NOMO-1 (cell line): ENCODE data around the gene TRAP1.
"Not testable (repeated sequence)": the region's sequence is repeated elsewhere in the genome, so short reads cannot be mapped to it uniquely, and the experiment has no call there.

ENCODE experiments used
- DNase-seq, 2 experiments: peaks; one replicate each; lab custom pipeline; 2025; ENCODE audit not compliant: unreplicated experiment in 2 of 2; lab: John Stamatoyannopoulos, UW

Gene TRAP1

DNA sequence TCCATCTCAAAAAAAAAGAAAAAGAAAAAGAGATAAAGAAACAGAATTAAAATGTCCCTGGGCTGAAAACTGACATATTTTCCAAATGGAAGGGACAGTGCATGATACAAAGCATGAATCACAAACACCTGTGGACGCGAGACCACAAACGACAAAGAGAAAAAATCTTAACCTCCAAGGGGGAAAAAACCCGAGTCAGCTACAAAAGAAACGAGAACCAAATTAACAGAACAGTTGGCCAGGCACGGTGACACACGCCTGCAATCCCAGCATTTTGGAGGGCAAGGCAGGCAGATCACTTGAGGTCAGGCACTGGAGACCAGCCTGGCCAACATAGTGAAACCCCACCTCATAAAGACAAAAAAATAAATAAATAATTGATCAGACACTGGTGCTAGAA, 1.9 kb downstream of the TRAP1 start:
- DNase-seq: no peak

DNA sequence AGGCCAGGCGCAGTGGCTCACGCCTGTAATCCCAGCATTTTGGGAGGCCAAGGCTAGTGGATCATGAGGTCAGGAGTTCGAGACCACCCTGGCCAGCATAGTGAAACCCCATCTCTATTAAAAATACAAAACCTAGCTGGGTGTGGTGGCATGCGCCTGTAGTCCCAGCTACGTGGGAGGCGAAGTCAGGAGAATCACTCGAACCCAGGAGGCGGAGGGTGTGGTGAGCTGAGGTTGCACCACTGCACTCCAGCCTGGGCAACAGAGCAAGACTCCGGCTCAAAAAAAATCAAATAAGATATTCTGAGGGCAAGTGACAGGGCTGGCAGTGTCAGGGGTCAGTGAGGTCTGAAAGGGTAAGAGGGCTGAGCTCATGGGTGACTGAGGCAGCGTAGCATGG, 2.9 kb downstream of the TRAP1 start:
- DNase-seq: not testable (repeated sequence)

DNA sequence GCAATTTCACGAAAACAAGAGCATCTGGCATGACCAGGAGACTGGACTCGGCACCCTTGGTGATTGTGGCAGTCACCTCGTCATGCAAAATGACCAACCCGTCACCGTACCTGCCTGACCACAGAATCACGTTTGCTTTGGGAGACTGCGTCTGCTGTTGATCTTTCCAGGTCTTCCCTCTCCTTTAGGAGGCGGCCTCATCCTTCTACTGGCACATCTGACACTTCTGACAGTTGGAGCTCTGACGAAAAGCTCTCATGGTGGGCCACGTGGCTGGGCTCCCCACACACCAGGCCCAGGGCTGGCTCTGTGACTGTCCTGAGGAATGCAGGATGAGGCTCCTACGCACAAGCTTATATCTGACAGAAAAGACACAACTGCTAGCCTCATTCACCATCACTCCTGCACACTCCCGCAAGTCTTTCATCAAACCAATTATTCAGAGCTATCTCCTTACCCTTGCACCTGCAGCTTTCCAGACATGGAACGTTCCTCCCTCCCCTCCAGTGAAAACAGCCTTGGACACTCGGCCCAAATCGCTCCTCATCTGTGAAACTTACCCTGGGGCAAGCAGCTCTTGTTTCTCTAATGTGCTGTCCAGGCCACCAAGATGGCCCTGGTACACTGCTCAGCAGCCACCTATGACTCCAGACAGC, 3.6 kb downstream of the TRAP1 start:
- no peak for DNase-seq

DNA sequence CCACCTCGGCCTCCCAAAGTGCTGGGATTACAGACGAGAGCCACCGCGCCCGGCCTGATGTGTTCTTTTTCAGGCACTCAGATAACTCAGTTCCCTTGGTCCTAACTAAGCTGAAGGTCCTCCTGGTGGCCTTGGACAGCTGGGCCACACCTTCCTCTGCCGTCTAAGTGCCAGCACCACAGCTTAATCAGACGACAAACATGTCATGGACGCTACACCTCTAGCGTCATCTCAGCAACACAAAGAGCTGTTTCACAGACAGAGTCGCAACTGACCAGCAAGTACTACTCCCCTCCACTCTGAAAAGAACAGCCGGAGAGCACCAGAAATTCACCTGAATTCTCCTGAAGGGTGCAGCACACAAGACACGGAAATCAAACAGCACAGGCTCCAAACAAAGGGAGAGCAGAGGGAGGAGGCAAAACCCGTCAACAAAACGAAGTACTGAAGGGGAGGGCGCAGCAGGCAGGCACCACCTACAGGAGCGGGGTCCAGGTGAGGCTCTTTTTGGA, 4.4 kb downstream of the TRAP1 start:
- no peak for DNase-seq

DNA sequence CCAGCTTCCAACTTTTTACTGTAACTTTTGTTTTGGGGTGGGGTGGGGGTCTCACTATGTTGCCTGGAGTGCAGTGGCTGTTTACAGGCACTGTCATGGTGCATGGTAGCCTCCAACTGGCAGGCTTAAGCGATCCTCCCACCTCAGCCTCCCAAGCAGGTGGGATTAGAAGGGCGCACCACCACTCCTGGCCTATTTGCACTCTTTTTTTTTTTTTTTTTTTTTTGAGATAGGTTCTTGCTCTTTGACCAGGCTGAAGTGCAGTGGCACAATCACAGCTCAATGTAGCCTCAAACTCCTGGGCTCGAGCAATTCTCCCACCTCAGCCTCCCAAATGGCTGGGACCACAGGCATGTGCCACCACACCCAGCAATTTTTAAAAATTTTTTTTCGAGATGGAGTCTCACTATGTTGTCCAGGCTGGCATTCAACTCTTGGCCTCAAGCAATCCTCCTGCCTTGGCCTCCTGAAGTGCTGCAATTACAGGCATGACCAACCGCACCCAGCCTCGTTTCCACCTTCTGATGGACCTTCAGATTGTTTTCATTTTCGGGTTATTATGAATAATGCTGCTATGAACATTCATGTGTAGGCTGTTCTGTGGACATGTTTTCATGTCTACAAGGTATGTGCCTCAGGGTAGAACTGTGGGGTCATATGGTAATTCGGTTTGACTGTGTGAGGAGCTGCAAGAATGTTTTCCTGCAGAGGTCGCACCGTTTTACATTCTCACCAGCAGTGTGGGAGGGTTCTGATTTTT, 10.9 kb downstream of the TRAP1 start:
- DNase-seq: no peak

DNA sequence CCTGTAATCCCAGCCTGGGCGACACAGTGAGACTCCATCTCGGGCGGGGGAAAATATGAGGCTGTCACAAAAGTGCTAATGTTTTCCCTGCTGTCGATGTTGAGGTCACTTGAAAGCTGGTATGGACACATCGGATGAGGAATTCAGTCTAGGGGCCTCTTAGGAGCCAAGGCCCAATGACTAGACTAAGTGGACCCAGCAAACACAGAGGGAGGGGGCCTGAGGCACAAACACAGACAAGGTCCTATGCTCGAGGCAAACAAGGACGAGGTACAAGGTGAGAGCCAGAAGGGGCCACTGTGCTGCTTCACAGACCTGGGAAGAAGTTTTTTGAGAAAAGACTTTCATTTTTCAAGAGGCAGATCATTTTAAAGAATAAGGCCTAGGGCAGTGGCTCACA, 15.2 kb downstream of the TRAP1 start:
- no peak for DNase-seq

DNA sequence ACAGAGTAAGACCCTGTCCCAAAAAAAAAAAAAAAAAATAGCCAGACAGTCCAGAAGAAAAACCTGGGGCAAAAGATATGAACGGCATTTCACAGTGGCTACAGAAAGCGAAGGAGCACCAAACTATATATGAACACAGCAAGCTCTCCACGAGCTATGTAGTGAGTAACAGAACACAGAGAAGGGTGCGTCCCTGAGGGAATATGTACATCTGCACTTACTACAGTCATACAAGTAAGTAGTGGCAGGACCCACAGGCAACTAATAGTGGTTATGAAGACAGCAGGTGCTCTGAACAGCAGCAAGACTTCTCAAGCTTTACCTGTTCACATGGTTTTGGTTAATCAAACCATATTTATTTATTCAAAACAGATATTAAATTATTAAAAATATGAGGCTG, 15.8 kb downstream of the TRAP1 start:
- DNase-seq: no peak

DNA sequence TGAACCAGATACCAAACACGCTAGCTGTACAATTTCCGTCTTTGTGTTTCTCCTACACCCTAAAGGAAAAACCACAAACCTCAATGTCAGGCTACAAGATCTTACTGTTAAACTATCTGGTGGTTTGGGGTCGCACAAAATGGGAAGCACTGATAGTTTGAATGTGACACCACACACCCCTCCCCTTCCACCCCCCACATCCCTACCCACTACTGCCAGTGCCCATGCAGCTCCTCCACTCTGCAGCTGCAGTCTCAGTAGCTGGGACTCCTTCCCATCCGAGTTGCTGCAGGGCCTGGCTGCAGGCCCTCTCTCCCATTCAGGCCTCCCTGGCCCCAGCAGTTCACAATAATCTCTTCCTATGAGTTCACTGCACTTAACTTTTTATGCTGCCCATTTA, 18.4 kb downstream of the TRAP1 start:
- no peak for DNase-seq

DNA sequence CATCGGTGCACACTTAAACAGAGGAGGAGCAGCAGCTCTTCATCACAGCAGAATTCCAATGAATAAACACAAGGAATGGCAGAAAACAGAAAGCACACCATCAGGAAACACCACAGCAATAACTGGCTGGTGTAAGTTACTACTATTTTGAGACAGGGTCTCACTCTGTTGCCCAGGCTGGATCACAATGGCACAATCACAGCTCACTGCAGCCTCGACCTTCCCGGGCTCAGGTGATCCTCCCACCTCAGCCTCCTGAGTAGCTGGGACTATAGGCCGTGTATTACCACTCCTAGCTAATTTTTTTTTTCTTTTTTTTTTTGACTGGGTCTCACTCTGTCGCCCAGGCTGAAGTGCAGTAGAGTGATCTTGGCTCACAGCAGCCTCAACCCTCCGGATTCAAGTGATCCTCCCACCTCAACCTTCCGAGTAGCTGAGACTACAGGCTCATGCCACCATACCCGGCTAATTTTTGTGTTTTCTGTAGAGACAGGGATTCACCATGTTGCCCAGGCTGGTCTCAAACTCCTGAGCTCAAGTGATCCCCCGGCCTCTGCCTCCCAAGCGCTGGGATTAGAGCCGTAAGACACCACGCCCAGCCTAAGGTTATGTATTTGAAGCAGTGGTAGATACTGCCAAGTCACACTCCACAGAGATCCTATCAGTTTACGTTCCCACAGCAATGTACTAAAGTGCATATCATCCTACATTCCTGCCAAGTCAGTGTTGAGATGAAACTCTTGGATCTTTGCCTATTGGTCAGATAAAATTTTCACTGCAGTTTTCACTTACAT, 20.7 kb downstream of the TRAP1 start:
- DNase-seq: no peak

DNA sequence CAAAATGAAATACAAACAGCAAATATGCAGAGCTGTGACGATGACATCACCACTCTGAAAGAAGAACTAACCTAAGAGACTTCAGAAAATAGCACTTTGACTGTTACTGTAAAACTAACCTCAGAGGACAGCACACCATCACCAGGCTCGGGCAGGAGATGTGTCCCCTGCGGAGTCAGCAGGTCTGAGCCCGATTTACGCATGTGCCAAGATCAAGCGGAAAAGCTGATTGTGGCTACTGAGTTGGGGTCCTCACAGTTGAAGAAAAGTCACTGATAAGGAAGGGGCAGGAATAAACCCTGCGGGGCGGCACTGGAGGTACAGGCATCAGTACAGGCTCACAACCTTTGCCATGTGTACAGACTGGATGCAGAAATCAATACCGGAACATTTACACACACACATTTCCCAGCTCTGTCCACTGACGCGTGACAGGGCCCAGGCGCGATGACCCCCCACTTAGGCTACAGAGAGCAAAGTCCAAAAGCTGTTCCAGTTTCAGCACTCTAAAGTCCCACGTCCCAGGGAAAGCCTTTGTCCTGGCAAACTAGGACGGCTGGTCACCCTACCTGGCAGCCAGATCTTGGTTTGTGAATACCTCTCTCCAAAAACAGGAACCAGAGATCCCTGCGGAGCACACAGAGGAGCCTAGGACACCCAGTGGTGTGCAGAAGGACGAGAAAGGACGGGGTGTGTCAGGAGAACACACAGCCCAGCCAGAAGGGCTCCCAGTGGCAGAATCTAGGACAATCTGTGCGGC, 21.5 kb downstream of the TRAP1 start:
- DNase-seq: peak; percentile 4 to 37

DNA sequence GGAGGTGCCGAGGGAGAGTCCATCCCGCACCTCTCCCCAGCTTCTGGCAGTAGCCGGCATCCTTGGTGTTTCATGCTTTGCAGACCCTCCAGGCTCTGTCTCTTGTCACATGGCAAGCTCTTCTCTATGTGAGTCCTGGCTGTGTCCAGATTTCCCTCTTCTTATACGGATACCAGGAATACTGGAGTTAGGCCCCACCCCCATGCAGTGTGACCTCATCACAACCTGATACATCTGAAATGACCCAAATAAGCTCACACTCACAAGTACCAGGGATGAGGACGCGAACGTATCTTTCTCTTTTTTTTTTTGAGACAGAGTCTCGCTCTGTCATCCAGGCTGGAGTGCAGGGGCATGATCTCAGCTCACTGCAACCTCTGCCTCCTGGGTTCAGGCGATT, 23.3 kb downstream of the TRAP1 start:
- DNase-seq: no peak

DNA sequence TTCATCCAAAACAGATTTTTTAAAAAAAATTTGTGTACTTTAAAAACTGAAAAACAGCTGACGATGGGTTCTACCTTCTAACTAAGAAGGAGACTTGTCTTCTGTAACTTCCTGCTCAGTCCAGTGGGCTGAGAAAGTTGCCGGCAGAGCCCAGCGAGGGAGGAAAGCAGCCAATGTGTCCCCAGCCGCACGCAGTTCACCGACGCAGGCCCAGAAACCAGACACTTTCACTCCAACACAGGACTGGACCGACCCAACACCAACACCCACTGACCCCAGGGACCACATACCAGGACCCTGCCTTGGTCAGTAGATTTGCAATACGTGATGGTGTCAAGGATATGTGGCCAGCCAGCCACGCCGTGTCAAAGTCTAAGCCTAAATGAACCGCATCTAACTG, 25.6 kb downstream of the TRAP1 start:
- DNase-seq: no peak

DNA sequence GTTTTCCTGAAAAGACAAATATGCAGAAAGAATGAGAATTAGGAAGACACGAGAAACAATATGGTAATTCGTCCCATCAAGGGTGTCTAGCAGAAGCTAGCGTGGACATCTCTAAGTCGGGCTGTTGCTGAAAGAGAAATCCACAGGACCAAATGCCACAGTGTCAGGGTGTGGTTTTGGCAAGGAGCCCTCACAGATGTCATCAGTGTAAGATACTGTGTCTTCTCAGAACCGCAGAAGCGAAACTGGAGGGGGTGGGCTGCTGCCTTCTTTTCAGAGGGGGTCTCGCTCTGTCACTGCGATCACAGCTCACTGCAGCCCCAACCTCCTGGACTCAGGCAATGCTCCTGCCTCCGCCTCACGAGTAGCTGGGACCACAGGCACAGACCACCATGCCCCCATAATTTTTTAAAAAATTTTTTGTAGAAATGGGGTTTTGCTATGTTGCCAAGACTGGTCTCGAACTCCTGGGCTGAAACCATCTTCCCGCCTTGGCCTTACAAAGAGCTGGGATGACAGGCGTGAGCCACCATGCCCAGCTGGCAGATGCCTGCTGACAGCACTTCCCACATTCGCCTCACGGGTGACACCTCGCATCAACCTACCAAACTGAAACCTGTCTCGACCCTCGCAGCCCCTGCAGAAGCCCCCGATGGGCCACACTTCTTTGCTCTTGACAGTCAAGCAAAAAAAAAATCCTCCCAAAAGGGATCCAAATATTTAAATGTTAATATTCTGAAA, 26.2 kb downstream of the TRAP1 start:
- no peak for DNase-seq

DNA sequence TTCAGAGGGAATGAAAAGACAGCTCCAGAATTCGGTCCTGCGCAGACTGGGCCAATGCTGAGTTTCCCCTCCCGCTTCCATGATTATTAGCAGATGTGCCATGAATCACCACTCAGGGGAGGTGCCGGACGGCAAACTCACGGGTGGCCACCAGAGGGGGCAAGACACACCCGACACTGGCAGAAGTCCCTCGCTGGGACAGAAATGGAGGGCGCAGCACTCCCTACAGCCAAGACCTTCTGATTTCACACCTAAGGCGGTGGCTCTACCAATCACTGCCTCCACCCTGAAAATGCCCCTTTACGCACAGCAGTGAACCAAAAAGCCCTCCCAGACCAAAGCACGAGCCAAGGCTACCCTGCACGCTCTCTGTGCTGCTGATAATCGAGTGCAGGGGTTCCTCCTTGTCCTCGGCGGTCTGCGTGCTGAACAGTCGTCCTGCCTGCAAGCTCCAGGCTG, 26.8 kb downstream of the TRAP1 start:
- peak; percentile 69 to 71 for DNase-seq

DNA sequence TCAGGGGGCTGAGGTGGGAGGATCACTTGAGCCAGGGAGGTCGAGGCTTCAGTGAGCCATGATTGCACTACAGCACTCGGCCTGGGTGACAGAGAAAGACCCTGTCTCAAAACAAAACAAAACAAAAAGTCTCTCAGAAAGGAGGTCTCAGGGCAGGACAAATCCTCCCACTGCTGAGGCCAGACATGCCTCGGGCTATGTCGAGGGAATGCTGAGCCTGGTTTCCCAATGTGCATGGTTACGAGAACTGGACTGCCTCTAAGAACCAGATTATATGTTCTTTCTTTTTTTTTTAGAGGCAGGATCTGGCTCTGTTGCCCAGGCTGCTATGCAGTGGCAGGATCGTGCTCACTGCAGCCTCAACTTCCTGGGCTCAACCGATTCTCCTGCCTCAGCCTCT, 27.6 kb downstream of the TRAP1 start:
- no peak for DNase-seq

DNA sequence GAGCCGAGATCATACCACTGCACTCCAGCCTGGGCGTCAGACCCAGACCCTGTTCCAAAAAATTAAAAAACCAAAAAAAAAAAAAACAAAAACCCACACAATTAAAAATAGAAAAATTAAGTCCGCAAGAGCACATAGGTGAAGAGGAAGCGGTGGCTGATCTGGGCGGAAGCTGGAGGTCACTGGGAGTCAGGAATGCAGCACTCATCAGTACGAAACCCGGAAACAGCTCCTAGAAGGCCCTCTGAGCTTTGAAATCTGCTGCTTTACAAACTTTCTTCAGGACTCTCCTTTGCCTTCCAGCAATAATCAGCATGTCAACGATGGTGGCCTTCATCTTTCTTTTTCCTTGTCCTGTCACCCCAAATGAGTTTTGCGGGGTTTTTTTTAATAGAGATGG, 29.5 kb downstream of the TRAP1 start:
- DNase-seq: no peak

DNA sequence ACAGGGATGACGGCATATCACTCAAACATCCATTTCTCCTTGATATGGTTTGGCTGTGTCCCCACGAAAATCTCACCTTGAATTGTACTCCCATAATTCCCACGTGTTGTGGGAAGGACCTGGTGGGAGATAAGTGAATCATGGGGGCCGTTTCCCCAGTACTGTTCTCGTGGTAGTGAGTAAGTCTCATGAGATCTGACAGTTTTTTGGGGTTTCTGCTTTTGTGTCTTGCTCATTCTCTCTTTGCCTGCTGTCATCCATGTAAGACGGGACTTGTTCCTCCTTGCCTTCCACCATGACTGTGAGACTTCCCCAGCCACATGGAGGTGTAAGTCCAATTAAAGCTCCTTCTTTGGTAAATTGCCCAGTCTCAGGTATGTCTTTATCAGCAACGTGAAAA, 30.3 kb downstream of the TRAP1 start:
- DNase-seq: no peak

DNA sequence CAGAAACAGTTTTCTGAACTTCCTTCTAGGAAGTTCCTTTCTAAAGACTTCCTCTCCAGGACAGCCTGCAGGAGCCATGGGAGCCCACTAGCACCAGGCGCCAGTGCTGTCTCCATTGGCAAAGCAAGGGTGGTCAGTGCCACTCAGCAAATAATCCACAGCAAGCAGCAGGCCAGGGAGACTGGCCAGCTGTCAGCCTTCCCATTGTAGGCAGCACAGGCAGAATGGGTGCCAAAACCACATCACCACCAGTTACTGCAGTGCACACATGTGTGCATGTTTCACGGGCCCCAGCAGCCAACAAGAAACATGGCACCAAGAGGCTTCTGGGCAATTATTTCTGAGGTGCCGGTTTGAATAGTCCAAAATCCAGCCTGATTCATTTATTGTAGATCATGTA, 36.1 kb downstream of the TRAP1 start:
- DNase-seq: no peak

DNA sequence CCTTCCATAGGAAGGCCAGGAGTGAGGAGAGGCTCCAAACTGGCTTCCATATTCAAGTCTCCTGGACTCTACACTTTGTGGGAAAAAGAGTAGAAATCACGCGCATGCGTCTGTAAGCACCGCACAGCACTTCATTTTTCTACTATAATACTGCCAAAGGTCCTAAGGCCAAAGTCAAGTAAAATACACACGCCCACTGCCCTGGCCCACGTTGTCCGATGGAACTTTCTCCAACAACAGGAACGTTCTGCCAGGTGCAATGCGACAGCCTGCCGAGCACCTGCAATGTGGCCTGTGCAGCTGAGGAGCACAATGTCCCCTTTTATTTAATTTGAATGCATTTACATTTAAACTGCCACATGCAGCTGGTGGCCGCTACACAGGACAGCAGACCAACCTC, 39.3 kb downstream of the TRAP1 start:
- no peak for DNase-seq

DNA sequence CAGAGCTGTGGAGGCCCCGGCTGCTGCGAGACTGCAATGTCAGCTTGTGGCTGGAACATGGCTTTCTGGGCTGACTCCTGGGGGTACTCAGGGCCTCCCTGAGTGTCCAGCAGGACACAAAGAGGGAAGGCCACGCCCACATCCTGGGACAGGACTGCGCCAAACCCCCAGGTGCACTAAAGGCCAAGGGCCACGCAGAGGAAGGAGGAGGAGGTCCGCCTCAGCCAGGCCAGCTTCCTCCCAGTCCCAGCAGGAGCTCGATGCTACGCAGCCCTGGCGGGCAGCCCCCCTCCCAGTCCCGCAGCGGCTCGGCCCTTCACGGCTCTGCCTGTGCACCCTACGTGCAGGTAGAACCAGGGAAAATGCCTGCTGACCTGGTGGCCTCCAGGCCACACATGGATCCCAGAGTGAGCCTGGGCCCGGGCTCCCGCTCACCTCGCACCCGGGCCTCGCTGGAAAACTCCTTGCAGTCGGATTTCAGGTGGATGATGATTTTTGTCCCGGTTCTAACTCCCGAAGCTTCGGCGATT, 41.7 kb downstream of the TRAP1 start:
- no peak for DNase-seq
